ENCODE data around the gene LY6G5C. TPM values are rescaled to one million over a fixed set of nuclear protein-coding genes. Genes with fewer than 3 reads are reported as not detected.

LY6G5C gene
- total and polyA plus RNA-seq, 2 donors (not counting 3 experiments of a cell fraction or from before 2014, with no cell fraction given): 8.2 to 11.4 TPM

- Histone ChIP-seq H3K27ac (ENCODE audit: insufficient read depth, low read depth, low read length) (no peak overlapping the region), H3K4me1 (ENCODE audit: control insufficient read depth, extremely low read depth, insufficient read depth, low read length) (peaks cover 10% of the 10 kb centered on the region), H3K4me3 (replicated peaks in 1 of 3; ENCODE audit: insufficient read depth in 1 of 3, low read depth in 1 of 3, low read length in 3 of 3) (no peak overlapping the region), H3K9me1 (replicated peaks; ENCODE audit: control insufficient read depth, extremely low read depth, insufficient read depth, low read length) (no peaks in the 10 kb centered on the region), H3K27me3 (ENCODE audit: control insufficient read depth in 2 of 2, insufficient read depth in 2 of 2, low read length in 2 of 2) (no peaks in the 10 kb centered on the region), H3K9me3 (replicated peaks; ENCODE audit: control insufficient read depth, insufficient read depth, low read length) (no peaks in the 10 kb centered on the region), H3K9ac (replicated peaks; ENCODE audit: extremely low read depth, insufficient read depth, low read length) (no peak overlapping the region), H3K4me2 (ENCODE audit: insufficient read depth, low read length) (no peak overlapping the region), H4K20me1 (replicated peaks; ENCODE audit: control insufficient read depth, extremely low read depth, insufficient read depth, low read length) (no peaks in the 10 kb centered on the region), H2AFZ (ENCODE audit: low read depth, low read length) (no peak overlapping the region), H3K36me3 (ENCODE audit: control insufficient read depth in 2 of 2, extremely low read depth in 1 of 2, insufficient read depth in 2 of 2, low read length in 2 of 2) (peaks cover 0 to 37% of the 10 kb centered on the region in 2 experiments), H3K79me2 (ENCODE audit: control insufficient read depth, insufficient read depth, low read length) (no peaks in the 10 kb centered on the region)
- no TSS peak for BruUV-seq (replicated peaks)
- ChIA-PET POLR2A (no interaction called here), CTCF (no interaction called here)
- dilution Hi-C loops (cut with MboI; ENCODE audit: extremely low pct_ligation_motif_present, low sequenced_read_pairs): no loop called here
- DNase-seq (ENCODE audit: low read depth, low spot score) (no peak), FAIRE-seq (no peak)
- no peak for TF ChIP-seq POLR2AphosphoS5 (IDR thresholded peaks at IDR 0.05; ENCODE audit: insufficient read depth, low read depth, low read length)
- TF ChIP-seq, protein P1, sequence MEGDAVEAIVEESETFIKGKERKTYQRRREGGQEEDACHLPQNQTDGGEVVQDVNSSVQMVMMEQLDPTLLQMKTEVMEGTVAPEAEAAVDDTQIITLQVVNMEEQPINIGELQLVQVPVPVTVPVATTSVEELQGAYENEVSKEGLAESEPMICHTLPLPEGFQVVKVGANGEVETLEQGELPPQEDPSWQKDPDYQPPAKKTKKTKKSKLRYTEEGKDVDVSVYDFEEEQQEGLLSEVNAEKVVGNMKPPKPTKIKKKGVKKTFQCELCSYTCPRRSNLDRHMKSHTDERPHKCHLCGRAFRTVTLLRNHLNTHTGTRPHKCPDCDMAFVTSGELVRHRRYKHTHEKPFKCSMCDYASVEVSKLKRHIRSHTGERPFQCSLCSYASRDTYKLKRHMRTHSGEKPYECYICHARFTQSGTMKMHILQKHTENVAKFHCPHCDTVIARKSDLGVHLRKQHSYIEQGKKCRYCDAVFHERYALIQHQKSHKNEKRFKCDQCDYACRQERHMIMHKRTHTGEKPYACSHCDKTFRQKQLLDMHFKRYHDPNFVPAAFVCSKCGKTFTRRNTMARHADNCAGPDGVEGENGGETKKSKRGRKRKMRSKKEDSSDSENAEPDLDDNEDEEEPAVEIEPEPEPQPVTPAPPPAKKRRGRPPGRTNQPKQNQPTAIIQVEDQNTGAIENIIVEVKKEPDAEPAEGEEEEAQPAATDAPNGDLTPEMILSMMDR (IDR thresholded peaks at IDR 0.05; ENCODE audit: extremely low read depth in 1 of 2, insufficient read depth in 1 of 2, low read depth in 1 of 2, low read length in 2 of 2): no peak
- TF ChIP-seq GATA2 (IDR thresholded peaks at IDR 0.05; ENCODE audit: insufficient read depth, insufficient read length, low read depth, low read length): no peak
- TF ChIP-seq MYC (IDR thresholded peaks at IDR 0.05; ENCODE audit: low read depth, low read length): no peak
- TF ChIP-seq EZH2 (IDR thresholded peaks at IDR 0.05; ENCODE audit: borderline replicate concordance, low read depth, low read length, severe bottlenecking): no peak
- TF ChIP-seq, protein P2, sequence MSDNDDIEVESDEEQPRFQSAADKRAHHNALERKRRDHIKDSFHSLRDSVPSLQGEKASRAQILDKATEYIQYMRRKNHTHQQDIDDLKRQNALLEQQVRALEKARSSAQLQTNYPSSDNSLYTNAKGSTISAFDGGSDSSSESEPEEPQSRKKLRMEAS (IDR thresholded peaks at IDR 0.05; ENCODE audit: insufficient read depth, insufficient read length): no peak
- intact Hi-C loops (cut with micrococcal nuclease): no loop called here
Observed at GRCh38 chr6:31687860-31688693, 7.2 kb upstream of the LY6G5C start.

All from endothelial cell of umbilical vein (primary cell).